HG02981 (cell line): Measurements from ENCODE around the gene IP6K1.
A peak's percentile ranks its signal among the peaks of the same experiment; 100 is the strongest.

Source experiments
- ATAC-seq: cut with Tn5 transposase; IDR thresholded peaks from one replicate; pipeline ENCODE4 v1.9.1; 2021; ENCODE audit warnings: mild to moderate bottlenecking, moderate library complexity; ENCODE audit not compliant: unreplicated experiment

IP6K1 gene

GRCh38 chr3:49727154-49727923 lies 59.0 kb downstream of the IP6K1 start:
- no peak for ATAC-seq

GRCh38 chr3:49725906-49726681 lies 60.2 kb downstream of the IP6K1 start:
- ATAC-seq, result no peak

- no peak for ATAC-seq
Measured at GRCh38 chr3:49724586-49724985, 61.8 kb downstream of the IP6K1 start.

GRCh38 chr3:49723628-49724551 lies 62.5 kb downstream of the IP6K1 start, which contains the start of gene GMPPB:
Gene GMPPB, minus strand, starts transcription at chr3:49723951. Its CDS starts 225 bp downstream, at chr3:49723726.
- ATAC-seq, result peak; percentile 72

GRCh38 chr3:49723296-49723627 lies 63.1 kb downstream of the IP6K1 start:
- no peak for ATAC-seq

GRCh38 chr3:49722896-49723295 lies 63.4 kb downstream of the IP6K1 start:
- no peak for ATAC-seq

- ATAC-seq, result no peak
Measured at GRCh38 chr3:49721896-49722781, 64.2 kb downstream of the IP6K1 start.

- ATAC-seq, result no peak
Measured at GRCh38 chr3:49721596-49721895, 64.8 kb downstream of the IP6K1 start.

GRCh38 chr3:49720855-49721595 lies 65.3 kb downstream of the IP6K1 start:
- ATAC-seq, result no peak

- peak; percentile 62 for ATAC-seq
Measured at GRCh38 chr3:49719214-49719884, 67.0 kb downstream of the IP6K1 start, which contains the start of gene AMIGO3. Gene AMIGO3, minus strand, starts transcription at chr3:49719684. Its CDS starts 219 bp downstream, at chr3:49719465.

- no peak for ATAC-seq
Measured at GRCh38 chr3:49718858-49719213, 67.5 kb downstream of the IP6K1 start.

- ATAC-seq, result no peak
Measured at GRCh38 chr3:49717959-49718857, 68.1 kb downstream of the IP6K1 start.

GRCh38 chr3:49717211-49717958 lies 69.0 kb downstream of the IP6K1 start:
- no peak for ATAC-seq

- no peak for ATAC-seq
Measured at GRCh38 chr3:49716691-49717210, 69.6 kb downstream of the IP6K1 start.

GRCh38 chr3:49716169-49716568 lies 70.2 kb downstream of the IP6K1 start:
- no peak for ATAC-seq

- no peak for ATAC-seq
Measured at GRCh38 chr3:49715611-49716121, 70.7 kb downstream of the IP6K1 start.
